Measurements from ENCODE around the gene GSK3A.

Gene GSK3A

DNA sequence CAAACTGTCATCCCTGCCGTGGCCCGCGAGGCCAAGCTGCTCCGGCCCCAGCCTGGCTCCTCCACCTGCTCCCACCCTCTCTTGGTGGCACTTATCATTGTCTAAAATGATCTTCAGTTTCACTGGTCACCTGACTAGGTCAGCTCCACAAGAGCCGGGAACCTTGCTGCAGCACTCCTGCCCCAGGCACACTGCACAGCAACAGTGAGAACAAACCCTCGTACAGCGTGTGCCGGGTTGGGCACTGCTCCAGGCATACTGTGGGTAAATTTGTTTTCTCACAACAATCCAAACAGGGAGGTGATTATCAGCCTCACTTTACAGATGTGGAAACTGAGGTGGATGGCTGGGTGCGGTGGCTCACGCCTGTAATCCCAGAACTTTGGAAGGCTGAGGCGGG is 33.8 kb downstream of the GSK3A start:
- no peak for DNase-seq (ENCODE audit: low read depth, low spot score)
- no peak overlapping the region for H3K4me3 ChIP-seq (ENCODE audit: low read length)

DNA sequence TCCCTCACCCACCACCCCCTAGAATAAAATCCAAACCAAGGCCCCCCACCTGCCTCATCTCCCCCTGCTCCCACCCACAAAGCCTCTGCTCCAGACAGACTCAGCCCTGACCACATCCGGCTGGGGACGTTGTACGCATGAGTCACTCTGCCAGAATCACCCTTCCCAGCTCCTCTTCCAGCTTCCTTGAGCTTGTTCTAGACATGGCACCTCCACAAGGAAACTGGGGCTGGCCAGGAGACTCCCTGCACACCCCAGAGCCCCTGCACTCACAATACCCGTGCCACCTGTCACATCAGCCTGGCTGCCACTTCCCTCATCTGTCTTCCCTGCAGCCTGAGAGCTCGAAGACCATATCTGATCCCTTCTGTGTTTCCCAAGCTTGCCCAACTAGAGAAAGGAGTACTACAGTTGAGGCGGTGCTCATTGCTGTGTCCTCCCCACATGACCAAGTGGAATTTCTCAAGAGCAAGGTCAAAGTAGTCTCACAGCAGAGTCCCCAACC is 34.6 kb downstream of the GSK3A start:
- peak; percentile 81 for DNase-seq (ENCODE audit: low read depth, low spot score)
- H3K4me3 ChIP-seq (ENCODE audit: low read length): peak overlapping the region; percentile 36

DNA sequence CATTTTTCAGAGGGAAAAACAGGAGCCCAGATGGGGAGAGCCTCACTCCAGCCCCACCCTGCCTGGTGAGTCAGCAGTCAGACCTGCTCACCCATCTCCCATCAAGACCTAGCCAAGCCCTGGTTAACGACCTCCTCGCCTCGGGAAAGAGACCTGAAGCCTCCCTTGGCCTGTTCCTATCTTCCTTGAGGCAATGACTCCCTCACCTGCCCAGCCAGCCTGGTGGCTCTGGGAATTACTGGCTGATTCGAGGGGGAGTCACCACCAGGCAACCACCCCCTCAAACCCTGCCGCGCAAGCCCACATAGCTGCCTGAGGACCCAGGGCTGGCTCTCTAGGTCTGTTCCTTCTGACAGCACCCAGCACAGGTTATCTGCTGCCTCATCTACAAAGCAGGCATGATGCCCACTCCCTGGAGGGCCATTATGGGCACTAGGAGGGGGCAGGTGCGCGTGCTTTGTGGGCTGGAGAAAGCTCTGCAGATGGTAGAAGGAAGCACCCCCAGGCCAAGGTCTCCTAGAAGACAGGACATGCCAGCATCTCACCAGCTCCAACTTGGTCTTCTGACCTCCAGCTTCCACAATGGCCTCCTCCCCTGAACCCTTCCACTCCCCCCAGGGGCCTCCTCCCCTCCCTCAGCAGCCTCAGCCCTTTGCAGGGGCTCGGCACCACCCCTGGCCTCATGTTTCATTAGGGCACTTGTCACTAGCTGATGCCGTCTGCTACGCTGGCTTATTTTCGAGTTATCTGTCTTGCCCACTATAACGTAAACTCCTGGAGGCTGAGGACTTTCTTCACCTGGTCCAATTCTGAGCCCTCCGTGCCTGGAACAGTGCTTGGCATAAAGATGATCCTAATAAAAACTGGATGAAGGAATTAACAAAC is 35.3 kb downstream of the GSK3A start:
- H3K4me3 ChIP-seq (ENCODE audit: low read length): peak overlapping the region; percentile 36
- no peak for DNase-seq (ENCODE audit: low read depth, low spot score)

DNA sequence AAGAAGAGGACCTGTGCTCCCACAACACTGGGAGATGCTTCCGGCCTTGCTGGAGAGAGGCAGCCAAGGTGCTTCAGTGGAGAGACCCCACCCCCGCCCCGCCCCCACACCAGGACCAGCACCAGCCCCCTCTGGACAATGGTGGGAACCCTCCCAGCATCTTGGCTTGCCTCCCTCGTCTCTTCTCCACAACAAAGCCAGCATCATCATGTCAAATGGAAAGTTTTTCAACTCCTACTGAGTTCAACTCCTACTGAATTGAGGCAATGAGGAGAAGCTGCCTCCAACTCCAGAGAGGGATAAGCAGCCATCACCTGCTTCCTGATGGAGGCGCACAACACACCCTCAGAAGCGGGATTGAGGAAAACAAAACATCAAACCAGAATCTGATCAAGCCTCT is 37.7 kb downstream of the GSK3A start:
- DNase-seq (ENCODE audit: low read depth, low spot score): no peak
- H3K4me3 ChIP-seq (ENCODE audit: low read length): no peak overlapping the region

DNA sequence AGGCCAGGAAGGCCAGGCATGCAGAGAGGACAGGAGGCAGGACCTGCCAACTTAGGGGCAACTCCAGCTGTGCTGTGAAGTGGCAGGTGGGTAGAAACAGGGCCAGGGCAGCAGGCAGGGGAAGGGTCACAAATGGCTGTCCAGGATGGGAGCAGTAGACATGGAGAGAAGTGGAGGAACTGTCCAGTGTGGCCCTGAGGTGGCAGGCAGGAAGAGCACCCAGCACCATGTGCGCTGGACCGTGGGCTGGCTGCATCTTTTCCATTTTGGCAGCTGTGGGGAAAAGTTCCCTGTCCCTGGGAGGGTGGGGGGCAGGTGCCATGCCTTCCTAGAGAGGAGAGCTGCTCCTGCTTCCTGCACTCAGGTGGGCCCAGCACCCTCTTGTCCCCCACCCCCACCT is 38.7 kb downstream of the GSK3A start:
- DNase-seq (ENCODE audit: low read depth, low spot score): no peak
- no peak overlapping the region for H3K4me3 ChIP-seq (ENCODE audit: low read length)

DNA sequence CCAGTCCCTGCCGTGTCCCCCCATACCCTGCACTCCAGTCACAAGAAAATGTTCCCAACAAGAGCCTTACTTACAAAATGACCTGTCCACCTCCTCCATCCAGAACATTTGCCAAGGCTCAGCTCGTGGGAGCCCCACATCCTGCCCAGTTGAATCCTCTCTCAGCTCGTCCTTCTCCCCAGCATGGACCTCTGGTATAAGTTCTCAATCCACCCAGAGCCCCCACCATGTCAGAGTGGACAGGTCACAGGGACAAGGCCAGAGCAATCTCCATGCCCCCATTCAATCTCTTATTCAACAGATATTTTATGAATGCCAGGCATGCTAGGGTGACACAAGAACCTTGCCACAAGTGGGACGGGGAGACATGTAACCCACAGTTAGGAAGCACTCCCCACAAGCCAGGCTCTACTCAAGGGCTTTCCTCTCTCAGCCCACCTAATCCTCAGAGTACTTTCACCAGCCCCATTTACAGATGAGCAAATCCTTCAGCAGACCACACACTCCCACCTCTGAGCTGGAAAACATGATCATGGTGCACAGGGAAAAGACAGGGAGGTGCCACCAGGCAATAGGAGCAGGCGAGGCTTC is 40.0 kb downstream of the GSK3A start:
- no peak overlapping the region for H3K4me3 ChIP-seq (ENCODE audit: low read length)
- DNase-seq (ENCODE audit: low read depth, low spot score): no peak

DNA sequence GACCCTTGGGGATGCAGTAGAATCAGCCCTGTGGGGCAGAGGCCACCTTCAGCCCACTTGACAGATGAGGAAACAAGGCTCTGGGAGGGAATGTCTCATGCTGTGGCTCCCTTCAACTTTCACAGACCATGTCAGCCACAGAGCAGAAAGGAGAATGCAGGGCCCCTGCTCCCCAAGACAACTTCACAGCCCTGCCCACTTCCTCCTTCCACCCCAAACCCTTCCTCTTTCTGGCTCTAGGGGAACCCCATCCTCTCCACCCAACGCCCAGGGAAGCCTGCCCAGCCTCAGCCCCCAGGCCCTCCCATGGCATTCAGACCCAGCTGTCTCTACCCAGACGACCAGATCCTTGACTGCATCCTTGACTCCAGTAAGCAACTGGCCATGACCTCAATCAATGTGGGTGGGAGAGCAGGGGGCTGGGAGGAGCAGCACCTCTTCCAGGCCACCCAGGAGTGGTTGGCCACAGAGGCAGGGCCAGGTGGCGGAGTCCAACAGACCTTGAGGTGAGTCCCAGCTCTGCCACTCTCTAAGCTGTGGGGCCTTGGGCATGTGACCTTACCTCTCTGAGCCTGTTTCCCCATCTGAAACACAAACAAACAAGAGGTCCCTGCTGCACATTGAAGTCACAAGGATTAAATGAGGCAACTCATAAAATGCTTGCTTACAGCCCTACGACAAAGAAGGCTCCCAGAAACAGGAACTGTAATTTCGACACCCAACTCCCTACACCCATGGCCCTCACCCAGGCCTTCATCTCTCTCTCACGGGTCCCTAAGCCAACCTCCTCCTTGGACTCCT is 40.7 kb downstream of the GSK3A start:
- DNase-seq (ENCODE audit: low read depth, low spot score): no peak
- no peak overlapping the region for H3K4me3 ChIP-seq (ENCODE audit: low read length)

DNA sequence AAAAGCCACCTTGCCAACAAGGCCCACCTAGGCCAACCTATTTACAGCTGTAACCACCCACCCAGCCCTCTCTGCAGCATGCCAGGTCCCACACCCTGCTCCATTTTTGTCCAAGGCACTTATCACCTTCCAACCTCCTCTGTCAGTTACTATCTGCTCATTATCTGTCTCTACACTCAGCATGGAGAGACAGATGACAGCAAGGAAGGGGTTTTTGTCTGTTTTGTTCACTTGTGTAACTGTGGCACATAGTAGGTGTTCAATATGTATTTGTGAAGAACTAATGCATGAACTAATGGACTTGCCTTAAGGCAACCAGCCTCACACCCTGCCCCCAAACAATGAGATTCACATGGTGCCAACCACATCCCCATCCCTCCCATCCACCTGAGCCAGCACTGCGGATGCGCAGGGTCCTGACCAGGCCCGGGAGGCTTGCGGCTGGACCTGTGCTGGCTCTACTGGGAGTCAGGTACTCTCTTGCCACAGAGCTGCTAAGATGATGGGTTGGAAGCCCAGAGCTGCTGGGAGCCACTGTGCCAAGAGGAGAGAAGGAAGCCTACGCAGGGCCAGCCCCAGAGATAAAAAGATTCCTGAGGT is 42.2 kb downstream of the GSK3A start:
- DNase-seq (ENCODE audit: low read depth, low spot score): no peak
- peak overlapping the region; percentile 53 for H3K4me3 ChIP-seq (ENCODE audit: low read length)

DNA sequence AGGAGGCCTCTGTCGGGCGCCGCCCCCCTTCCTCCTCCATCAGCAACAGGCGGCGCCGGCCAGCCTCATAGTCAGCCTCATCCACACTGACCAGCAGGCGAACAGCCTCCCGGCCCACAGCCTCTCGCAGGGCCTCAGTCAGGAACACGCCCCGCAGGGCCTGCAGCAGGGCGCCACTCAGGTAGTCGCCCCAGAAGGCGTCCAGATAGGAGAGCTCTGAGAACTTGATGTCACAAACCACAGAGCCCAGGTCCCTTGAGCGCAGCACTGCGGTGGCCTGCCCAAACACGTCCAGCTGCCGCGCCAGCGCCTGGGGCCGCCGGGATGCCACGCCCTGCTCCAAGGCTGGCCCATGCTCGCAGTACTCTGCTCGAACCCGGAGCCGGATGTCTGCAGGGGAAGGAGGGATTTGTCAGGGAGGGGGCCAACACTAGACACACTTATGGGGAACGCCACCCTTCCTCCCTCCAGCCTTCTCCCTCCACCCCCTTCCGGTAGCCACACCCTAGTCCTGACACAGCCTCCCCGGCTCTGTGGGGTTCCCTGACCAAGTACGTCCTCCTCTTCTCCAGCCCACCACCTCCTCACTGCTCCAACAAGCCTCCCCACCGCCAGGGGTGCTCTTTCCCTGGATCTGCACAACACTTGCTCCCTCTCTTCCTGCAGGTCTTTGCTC is 42.8 kb downstream of the GSK3A start:
- DNase-seq (ENCODE audit: low read depth, low spot score): peak; percentile 77
- peak overlapping the region; percentile 53 for H3K4me3 ChIP-seq (ENCODE audit: low read length)

DNA sequence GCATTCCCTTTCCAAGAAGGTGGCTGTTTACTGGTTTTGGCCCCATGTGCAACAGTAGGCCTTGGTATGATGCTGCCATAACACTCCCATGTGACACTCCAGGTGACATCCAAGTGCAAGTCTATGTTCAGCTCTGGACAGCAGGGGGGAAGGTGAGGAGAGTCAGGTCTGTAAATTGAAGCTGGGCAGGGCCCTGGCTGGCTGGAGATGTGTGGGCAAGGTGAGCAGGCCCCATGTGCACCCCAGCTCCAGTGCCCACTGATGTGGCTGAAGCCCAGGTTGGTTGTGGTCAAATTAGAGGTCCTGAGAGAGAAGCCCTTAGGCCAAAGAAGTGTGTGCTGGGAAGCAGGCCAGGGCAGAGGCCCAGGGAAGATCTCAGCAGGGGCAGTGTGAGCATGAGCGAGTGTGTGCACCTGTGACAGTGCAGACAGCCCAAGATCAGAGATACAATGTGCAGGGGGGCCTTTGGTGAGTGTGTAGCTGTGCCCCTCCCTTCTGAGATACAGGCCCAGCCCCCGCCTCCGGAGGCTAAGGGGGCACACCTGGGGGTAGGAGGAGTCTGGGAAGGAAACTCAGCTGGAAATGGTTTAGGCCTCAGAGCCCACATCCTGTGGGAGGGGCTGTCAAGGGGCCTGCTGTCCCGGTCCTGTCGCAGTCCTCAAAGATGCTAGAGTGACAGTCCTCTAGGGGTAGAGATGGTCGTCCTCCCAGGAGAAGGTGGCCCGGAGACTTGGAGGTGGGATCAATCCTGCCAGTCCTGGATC is 43.5 kb downstream of the GSK3A start:
- peak; percentile 98 for DNase-seq (ENCODE audit: low read depth, low spot score)
- peak overlapping the region; percentile 53 for H3K4me3 ChIP-seq (ENCODE audit: low read length)

DNA sequence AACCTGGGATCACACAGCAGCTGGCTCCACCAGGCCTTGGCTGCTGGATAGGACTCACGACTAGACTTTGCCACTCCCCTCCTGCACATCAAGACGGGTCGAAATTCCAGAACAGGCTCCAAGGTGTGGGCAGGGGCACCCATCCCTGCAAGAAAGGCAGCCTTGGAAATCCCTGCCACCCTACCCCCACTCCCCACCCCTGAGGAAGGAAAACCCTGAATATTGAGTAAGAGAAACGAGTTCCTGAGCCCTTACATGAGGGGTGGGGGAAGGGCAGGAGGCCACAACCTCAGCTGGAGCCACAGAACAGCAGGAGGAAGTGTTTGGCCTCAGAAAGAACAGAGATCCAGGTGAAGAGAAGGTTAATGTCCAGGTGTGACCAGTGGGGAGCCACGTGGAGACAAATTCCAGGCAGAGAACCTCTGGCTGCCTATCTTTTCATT is 45.0 kb downstream of the GSK3A start:
- H3K4me3 ChIP-seq (ENCODE audit: low read length): no peak overlapping the region

DNA sequence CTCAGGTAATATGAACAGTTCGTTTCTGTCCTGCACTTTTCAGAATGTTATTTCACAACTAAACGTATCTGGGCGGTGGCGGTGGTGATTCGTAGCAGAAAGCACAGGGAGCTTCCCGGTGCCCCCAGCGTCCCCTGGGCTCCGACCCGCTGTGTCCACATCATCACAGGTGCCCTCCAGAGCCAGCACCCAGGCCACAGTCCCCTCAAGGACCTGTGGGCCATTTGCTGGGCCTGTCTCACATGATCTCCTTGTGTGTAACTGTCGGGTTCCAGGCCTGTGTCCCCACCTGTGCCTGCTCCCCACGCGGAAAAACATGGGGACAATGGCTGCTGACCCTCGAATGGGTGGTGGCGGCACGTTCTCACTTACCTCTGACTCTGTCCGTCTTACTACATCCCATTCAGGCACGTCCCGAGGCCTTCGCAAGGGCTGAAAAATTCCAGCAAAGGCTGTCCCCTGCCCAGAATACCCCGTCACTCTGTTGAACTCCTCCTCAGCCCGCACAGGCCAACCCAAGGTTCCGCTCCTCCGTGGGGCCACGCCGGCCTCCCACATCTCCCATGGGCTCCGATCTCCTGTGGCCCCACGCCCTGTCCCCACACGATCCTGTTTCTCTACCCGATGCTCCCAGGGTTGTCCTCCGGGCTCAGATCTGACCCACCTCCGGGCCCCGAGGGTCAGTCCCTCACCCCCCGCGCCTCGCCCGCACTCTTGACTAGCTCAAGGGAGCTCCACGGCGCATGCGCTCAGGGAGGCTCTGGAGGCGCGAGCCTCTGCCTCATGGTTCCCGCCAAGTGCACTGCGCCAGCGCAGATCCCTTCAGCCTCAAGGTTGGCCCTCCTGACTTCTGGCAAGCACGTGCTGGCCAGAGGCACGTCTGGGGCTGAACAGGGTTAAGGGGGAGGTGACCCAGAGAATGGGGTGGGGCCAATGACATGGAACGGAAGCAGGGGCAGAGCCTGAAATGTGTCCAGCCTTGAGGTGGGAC is 46.1 kb downstream of the GSK3A start:
- no peak for DNase-seq (ENCODE audit: low read depth, low spot score)
- no peak overlapping the region for H3K4me3 ChIP-seq (ENCODE audit: low read length)

More for the DNA sequence above, 45.0 kb downstream of the GSK3A start:
- peak; percentile 58 for DNase-seq (ENCODE audit: low read depth, low spot score)

DNA sequence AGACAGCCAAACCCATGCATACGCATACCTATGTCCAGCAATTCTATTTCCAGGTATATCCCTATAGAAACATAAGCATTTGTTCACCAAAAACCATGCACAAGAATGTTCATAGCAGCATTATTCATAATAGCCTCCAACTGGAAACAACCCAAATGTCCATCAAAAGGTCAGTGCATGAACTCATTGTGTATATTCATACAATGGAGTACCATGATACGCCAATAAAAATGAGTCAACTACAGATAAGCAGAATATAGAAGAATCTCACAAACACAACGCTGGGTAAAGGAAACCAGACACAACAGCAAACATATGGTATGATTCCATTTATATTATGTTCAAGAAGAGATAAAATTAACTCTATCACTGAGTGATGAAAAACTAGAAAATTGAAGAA is 48.7 kb downstream of the GSK3A start:
- DNase-seq (ENCODE audit: low read depth, low spot score): no peak
- H3K4me3 ChIP-seq (ENCODE audit: low read length): no peak overlapping the region

DNA sequence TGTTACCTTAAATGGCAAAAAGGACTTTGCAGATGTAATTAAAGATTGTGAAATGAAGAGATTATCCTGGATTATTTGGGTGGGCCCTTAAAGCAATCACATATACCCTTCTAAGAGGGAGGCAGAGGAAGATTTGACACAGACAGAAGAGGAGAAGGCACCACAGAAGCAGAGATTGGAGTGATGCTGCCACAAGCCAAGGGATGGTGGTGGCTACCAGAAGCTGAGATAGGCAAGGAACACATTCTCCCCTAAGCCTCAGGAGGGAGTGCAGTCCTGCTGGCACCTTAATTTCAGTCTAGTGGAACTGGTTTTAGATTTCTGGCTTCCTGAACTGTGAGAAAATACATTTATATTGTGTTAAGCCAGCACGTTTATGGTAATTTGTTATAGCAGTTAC is 49.1 kb downstream of the GSK3A start:
- no peak for DNase-seq (ENCODE audit: low read depth, low spot score)

DNA sequence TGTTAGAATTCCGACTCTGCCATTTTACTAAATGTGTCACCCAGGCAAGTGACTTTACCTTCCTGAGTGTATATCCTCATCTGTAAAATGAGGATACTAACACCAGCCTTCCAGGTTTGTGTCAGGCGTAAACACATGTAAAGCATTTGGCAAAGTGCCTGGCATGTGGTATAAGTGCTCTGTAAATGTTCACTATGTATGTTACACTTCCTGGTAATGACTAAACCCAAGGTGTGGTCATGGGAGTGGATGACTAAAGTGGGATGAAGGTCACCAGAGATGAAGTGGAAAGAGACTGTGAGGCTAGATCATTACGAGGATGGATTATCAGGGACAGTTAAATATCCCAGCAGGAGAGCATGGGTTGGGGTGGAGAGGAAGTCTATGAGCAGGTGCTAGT is 50.5 kb downstream of the GSK3A start:
- no peak overlapping the region for H3K4me3 ChIP-seq (ENCODE audit: low read length)
- no peak for DNase-seq (ENCODE audit: low read depth, low spot score)

More for the DNA sequence above, 49.1 kb downstream of the GSK3A start:
- H3K4me3 ChIP-seq (ENCODE audit: low read length): no peak overlapping the region

DNA sequence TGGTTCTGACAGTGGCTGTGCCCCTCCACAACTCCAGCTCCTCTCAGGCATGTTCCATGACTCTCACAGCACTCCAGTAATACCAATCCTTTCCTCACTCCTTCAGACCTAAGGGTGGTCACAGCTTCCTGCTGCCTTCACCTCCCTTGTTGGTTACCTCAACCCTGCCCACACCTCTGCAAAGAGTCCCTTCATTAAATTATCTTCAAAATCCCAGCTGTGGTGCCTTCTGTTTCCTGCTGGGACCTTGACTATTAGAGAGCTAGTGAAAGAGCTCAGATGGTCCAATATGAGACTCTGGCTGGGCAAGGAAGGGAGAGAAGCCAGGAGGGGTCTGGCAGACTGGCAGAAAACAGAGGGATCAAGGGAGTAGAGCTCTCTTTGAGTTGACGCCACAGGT is 51.1 kb downstream of the GSK3A start:
- H3K4me3 ChIP-seq (ENCODE audit: low read length): no peak overlapping the region
- no peak for DNase-seq (ENCODE audit: low read depth, low spot score)

DNA sequence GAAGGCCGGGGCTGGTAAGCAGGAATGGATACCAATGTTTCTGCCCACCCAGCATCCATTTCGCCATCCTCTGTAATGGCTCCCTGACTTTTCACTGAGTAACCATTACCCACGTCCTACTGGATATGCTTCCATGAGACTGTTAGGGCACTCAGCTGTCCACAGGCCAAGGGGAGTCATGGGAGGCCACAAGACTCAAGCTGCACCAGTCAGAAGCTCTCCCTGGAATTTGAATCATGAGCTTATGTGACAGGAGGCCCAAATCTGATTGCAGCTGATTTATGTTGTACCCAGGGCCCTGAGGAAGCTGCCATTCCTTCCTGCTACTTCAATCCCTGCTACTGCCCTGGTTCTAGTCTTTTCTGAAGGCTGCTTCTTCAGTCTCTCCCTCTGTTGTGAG is 53.3 kb downstream of the GSK3A start:
- DNase-seq (ENCODE audit: low read depth, low spot score): no peak
- no peak overlapping the region for H3K4me3 ChIP-seq (ENCODE audit: low read length)

Data from Jurkat, Clone E6-1 (cell line).